Measurements from ENCODE around the gene TRIOBP. TPM values are rescaled to one million over a fixed set of nuclear protein-coding genes. Genes with fewer than 3 reads are reported as not detected.
A peak's percentile ranks its signal among the peaks of the same experiment; 100 is the strongest.

TRIOBP gene
- total RNA-seq, 1 donor from 2014 or later: 33.7 TPM

- H3K4me1 Mint-ChIP-seq (ENCODE audit: low read depth, unreplicated experiment): peaks cover 9% of the 10 kb centered on the region
- peaks cover 9% of the 10 kb centered on the region for H3K27me3 Mint-ChIP-seq (ENCODE audit: unreplicated experiment)
- H3K9me3 Mint-ChIP-seq (ENCODE audit: unreplicated experiment): peaks cover 14% of the 10 kb centered on the region
- DNase-seq: no peak
- H3K4me3 Mint-ChIP-seq (ENCODE audit: unreplicated experiment): no peak overlapping the region
- H3K27ac Mint-ChIP-seq (ENCODE audit: unreplicated experiment): no peak overlapping the region
- TF ChIP-seq, protein P1, sequence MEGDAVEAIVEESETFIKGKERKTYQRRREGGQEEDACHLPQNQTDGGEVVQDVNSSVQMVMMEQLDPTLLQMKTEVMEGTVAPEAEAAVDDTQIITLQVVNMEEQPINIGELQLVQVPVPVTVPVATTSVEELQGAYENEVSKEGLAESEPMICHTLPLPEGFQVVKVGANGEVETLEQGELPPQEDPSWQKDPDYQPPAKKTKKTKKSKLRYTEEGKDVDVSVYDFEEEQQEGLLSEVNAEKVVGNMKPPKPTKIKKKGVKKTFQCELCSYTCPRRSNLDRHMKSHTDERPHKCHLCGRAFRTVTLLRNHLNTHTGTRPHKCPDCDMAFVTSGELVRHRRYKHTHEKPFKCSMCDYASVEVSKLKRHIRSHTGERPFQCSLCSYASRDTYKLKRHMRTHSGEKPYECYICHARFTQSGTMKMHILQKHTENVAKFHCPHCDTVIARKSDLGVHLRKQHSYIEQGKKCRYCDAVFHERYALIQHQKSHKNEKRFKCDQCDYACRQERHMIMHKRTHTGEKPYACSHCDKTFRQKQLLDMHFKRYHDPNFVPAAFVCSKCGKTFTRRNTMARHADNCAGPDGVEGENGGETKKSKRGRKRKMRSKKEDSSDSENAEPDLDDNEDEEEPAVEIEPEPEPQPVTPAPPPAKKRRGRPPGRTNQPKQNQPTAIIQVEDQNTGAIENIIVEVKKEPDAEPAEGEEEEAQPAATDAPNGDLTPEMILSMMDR (IDR thresholded peaks at IDR 0.05; ENCODE audit: partially characterized antibody, unreplicated experiment): no peak
- H3K36me3 Mint-ChIP-seq (ENCODE audit: unreplicated experiment): peaks cover 5% of the 10 kb centered on the region
Measured at GRCh38 chr22:37740455-37741311, 43.8 kb downstream of the TRIOBP start.

DNA sequence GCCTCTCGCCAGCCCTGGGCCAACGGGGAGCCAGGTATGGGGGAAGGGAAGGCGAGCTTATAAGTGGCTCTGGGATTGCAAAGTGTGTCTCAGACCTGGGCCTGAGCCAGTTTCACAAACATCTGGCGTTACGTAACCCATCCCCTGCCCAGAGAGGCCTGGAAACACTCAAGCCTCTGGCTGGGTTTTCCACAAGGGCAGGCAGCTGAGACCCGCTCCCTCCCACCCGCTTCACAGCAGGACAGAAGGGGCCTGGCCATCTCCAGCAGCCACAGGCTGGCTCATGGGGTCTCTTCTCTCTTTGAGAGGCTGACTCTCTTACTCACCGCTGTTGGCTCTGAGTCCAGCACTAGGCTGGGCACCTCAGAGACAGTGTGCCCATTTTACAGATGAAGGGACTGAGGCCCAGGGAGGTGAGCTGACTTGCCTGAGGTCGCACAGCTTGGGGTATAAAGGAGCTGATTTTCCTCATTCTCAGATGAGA, 44.5 kb downstream of the TRIOBP start:
- H3K4me3 Mint-ChIP-seq (ENCODE audit: unreplicated experiment): no peak overlapping the region
- H3K36me3 Mint-ChIP-seq (ENCODE audit: unreplicated experiment): peaks cover 5% of the 10 kb centered on the region
- TF ChIP-seq, protein P1 (IDR thresholded peaks at IDR 0.05; ENCODE audit: partially characterized antibody, unreplicated experiment): no peak
- peaks cover 14% of the 10 kb centered on the region for H3K9me3 Mint-ChIP-seq (ENCODE audit: unreplicated experiment)
- peak; percentile 39 for DNase-seq
- peaks cover 9% of the 10 kb centered on the region for H3K4me1 Mint-ChIP-seq (ENCODE audit: low read depth, unreplicated experiment)
- no peak overlapping the region for H3K27ac Mint-ChIP-seq (ENCODE audit: unreplicated experiment)
- peaks cover 9% of the 10 kb centered on the region for H3K27me3 Mint-ChIP-seq (ENCODE audit: unreplicated experiment)

DNA sequence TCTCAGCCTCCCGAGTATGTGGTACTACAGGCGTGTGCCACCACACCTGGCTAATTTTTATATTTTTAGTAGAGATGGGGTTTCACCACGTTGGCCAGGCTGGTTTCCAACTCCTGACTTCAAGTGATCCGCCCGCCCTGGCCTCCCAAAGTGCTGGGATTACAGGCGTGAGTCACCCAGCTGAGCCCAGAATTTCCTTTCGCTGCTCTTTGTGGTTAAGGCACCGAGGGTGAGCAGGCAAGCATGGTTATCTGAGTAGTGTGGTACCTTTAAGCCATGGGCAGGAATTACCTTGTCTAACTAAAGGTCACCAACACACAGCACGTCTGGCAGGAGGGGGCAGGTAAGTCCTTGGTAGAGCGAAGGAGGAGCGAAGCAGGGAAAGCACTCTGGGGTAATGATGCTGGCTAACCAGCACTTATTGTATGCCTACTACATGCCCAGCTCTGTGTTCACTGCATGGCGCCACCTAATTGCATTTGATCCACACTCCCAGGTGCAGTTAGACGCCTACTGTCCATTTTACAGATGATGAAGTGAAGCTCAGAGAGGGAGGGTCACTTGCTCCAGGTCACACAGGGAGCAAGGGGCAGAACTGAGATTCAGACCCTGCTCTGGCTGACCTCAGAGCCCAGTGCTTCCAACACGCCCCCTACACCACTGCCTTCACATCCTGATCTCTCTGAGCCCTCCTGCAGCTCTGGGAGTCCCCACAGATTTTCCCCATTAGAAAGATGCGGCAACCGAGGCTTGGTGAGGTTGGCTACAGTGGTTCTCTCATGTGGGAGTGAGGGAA, 45.7 kb downstream of the TRIOBP start:
- Mint-ChIP-seq H3K27ac (ENCODE audit: unreplicated experiment) (no peak overlapping the region), H3K4me1 (ENCODE audit: low read depth, unreplicated experiment) (peaks cover 9% of the 10 kb centered on the region), H3K4me3 (ENCODE audit: unreplicated experiment) (no peak overlapping the region), H3K27me3 (ENCODE audit: unreplicated experiment) (peaks cover 11% of the 10 kb centered on the region), H3K9me3 (ENCODE audit: unreplicated experiment) (peaks cover 12% of the 10 kb centered on the region), H3K36me3 (ENCODE audit: unreplicated experiment) (peaks cover 5% of the 10 kb centered on the region)
- TF ChIP-seq, protein P1 (IDR thresholded peaks at IDR 0.05; ENCODE audit: partially characterized antibody, unreplicated experiment): no peak
- no peak for DNase-seq

DNA sequence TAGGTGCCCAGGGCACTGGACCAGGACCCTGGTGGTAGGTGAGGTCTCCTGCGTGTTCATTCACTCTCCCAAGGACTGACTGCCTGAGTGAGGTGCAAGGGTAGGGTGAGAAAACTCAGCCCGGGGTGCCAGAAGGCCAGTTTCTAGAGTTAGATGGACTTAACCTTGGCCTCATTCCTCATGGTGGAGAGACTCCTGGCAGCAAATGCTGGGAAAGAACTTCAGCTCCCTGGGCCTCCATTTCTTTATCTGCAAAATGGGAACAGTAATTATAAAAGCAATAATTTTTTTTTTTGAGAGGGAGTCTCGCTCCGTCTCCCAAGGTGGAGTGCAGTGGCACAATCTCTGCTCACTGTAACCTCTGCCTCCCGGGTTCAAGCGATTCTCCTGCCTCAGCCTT, 47.7 kb downstream of the TRIOBP start:
- no peak for DNase-seq
- Mint-ChIP-seq H3K9me3 (ENCODE audit: unreplicated experiment) (peaks cover 6% of the 10 kb centered on the region), H3K4me1 (ENCODE audit: low read depth, unreplicated experiment) (peaks cover 1% of the 10 kb centered on the region), H3K4me3 (ENCODE audit: unreplicated experiment) (peak overlapping the region; percentile 63), H3K36me3 (ENCODE audit: unreplicated experiment) (no peaks in the 10 kb centered on the region), H3K27ac (ENCODE audit: unreplicated experiment) (no peak overlapping the region), H3K27me3 (ENCODE audit: unreplicated experiment) (peaks cover 9% of the 10 kb centered on the region)
- TF ChIP-seq, protein P1 (IDR thresholded peaks at IDR 0.05; ENCODE audit: partially characterized antibody, unreplicated experiment): no peak
